ENCODE results near the gene CDH24.

DNA sequence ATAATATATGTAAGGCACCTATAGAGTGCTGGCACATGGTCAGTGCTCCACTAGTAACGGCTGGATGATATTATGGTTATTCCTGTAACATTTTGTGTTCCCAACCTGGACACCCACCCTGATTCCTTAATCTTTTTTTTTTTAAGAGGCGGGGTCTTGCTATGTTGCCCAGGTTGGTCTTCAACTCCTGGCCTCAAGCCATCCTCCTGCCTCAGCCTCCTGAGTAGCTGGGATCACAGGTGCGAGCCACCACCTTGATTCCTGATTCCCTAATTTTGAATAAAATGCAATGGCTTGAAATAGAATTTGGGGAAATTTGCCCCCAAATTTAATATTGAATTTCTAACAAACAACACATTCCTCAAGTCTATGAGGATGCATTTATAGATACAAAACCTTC lies 54.7 kb downstream of the CDH24 start:
- no peak for TF ChIP-seq EZH2 (IDR thresholded peaks at IDR 0.05; ENCODE audit: low read length)
- TF ChIP-seq, protein P1, sequence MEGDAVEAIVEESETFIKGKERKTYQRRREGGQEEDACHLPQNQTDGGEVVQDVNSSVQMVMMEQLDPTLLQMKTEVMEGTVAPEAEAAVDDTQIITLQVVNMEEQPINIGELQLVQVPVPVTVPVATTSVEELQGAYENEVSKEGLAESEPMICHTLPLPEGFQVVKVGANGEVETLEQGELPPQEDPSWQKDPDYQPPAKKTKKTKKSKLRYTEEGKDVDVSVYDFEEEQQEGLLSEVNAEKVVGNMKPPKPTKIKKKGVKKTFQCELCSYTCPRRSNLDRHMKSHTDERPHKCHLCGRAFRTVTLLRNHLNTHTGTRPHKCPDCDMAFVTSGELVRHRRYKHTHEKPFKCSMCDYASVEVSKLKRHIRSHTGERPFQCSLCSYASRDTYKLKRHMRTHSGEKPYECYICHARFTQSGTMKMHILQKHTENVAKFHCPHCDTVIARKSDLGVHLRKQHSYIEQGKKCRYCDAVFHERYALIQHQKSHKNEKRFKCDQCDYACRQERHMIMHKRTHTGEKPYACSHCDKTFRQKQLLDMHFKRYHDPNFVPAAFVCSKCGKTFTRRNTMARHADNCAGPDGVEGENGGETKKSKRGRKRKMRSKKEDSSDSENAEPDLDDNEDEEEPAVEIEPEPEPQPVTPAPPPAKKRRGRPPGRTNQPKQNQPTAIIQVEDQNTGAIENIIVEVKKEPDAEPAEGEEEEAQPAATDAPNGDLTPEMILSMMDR (optimal IDR thresholded peaks at IDR 0.05 in 1 of 3, IDR thresholded peaks at IDR 0.05 in 1 of 3, conservative IDR thresholded peaks at IDR 0.05 in 1 of 3; ENCODE audit: extremely low read depth in 1 of 3, insufficient read depth in 2 of 3, low read length in 3 of 3): no peak
